ENCODE measurements around the gene RFXANK. TPM values are rescaled to one million over a fixed set of nuclear protein-coding genes. Genes with fewer than 3 reads are reported as not detected.

RFXANK gene, protein sequence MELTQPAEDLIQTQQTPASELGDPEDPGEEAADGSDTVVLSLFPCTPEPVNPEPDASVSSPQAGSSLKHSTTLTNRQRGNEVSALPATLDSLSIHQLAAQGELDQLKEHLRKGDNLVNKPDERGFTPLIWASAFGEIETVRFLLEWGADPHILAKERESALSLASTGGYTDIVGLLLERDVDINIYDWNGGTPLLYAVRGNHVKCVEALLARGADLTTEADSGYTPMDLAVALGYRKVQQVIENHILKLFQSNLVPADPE
- 73.2 and 82.3 TPM in 2 replicates for total RNA-seq

DNA sequence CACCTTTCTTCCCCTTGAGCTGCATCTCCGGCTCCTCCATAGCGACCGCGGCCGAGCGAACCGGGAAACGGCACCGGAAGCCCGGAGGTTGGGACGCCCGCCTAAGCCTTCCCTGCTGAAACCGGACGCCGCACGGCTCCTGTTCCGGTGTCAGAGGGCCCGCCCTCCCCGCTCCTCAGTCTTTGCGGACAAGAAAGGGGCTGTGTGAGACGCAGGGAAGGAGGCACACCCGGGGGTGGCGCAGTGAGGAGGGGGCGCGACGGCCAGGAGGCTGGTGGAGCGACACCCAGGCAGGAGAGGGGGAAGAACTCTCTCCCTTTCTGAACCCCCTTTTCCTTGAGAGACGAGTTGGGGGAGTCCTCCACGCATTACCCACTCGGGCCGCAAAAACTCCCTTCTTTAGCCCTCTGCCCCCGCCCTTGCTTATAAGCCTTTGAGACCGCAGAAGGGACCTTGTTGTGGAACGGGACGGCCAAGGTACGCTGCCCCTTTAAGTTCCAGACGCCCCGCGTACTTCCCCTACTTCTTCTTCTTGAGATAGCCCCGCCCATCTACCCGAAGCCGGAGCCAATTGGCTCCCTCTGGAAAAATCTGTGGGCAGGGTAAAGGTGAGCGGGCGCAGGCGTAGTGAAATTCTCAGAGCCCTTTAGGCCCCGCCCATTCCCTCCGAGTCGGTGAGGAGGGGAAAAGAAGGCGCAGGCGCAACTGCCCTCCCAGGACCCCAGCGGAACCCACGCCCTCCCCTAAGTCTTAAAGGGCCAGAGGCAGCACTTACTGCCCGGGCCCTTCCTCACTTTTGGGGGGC lies at the start of gene RFXANK, which contains the start of gene BORCS8:
Gene RFXANK (plus strand): TSS at position 181 of the 805 bp plus-strand sequence. CDS start 1,689 bp downstream, outside the sequence.
Gene BORCS8 (minus strand): TSS at position 75 of the 805 bp plus-strand sequence. CDS start 35 bp downstream, at position 40.

DNA sequence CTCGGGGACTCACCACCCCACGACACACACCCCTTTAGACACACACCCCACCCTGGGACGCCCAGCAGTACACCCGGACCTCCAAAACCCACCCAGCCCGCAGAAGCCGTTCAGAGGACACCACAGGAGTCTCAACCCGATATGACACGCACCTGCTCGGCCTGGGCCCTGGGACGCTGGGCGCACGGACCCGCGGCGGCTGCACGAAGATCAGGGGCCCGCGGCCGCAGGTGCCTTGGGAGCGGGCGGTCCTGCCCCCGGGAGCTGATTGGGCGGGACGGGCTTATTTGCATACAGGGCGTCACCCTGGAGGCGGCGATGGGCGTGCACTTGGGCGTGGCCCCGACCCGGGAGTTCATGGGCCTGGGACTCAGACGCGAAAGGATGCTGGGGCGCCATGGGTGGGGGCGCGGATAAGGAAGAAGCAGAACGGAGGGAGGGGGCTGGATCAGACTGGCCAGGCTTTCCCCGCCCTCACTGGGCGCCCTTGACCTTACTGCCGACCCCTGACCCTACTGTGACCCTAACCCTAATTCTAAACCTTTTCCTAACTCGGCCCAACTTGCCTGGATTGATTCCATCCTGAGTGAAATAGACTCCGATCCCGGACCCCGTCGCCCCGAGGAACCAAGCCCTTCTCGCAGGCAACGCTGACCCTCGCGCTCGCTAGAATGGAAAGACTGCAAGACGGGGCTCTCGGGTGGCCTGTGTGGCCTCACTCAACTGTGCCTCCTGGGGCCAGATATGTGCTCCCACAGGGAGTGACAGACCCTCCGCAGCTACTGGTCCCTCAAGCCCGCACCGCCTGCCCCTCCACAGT lies 21.8 kb upstream of the RFXANK start, which contains the start of gene MEF2B:
Gene MEF2B (minus strand): TSS at position 211 of the 820 bp plus-strand sequence. CDS start 19,528 bp downstream, outside the sequence.

DNA sequence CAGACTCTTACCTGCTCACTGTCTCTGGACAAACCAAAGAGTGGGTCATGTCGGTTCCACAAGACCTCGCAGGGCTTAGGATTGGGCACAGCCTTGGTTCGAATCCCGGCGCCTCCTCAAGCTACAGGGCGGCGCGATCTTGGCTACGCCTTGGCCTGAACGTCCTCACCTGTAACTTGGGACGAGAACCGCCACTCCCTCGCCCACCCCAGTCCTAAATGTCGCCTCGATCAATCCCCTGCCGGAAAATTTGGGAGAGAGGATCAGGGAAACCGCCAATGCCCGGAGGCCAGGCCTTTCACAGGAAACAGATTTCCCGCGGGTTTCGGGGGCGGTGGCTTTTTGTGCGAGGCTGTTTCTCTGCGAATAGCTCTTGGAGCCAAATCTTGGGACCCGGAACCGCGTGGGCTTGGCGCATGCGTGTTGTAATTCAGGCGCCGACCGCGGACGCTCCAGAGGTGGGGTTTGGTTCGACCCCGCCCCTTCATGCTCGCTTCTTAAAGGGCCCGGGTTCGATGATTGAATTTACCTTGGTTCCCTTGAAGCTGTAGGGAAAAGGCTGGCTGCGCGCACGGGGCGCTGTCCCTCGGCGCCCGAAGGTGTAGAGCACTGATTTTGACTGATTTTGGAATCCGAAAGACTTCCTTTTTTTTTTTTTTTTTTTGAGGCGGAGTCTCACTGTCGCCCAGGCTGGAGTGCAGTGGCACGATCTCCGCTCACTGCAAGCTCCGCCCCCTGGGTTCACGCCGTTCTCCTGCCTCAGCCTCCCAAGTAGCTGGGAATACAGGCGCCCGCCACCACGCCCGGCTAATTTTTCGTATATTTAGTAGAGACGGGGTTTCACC lies 11.2 kb downstream of the RFXANK start, which contains the start of gene NR2C2AP:
Gene NR2C2AP (minus strand): TSS at position 403 of the 845 bp plus-strand sequence. CDS start 354 bp downstream, at position 49.

DNA sequence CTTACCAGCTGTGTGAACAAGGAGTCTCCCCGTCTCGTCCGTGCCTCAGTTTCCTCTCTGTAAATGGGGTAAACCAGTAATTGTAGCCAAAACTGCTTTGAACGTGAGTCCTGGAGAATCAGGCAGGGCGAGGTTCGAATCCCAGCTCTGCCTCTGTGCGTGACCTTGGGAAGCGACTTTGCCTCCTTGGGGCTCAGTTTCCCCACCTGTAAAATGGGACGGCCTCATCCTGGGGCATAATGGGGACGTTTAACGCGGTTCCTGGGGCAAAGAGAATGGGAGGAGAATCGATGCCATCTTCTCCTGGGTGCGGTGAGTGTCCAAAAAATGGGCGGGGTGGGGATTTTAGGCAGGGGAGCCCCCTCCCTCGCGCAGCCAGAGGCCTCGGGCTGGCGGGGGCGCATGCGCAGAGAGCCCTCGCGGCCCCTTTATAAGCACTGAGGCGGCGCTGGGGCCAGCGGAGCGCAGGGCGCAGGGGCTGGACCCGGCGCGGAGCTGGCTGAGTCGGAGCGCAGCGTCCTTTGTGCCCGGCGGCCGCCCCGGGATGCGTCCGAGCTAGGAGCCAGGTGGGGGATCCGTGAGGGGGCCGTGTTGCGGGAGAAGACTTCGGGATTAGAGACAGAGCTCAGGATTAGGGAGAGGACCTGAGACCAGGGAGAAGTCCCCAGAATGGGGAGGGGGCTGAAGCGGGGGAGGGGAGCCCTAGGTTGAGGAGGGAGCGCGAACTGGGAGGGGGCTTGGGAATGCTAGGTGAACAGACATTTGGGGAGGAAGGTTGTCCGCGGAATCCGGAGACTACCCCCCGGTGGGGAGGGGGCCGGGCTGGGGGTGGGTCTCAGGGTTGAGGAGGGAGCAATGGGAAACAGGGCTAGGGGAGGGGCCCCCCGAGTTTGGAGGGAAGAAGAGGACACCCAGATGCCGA lies 19.7 kb downstream of the RFXANK start, which contains the start of gene NCAN:
Gene NCAN (plus strand): TSS at position 460 of the 922 bp plus-strand sequence. CDS start 4,996 bp downstream, outside the sequence.

Other genes starting within 250 kb of the RFXANK start
- 13.4 and 19.0 TPM in 2 replicates for gene SUGP2, start 158.7 kb upstream of the RFXANK start, total RNA-seq
- 40.5 and 41.9 TPM in 2 replicates for gene ARMC6, start 158.7 kb upstream of the RFXANK start, total RNA-seq
- 4.0 and 4.9 TPM in 2 replicates for gene SLC25A42, start 128.3 kb upstream of the RFXANK start, total RNA-seq
- 36.8 and 41.5 TPM in 2 replicates for gene TMEM161A, start 53.8 kb upstream of the RFXANK start, total RNA-seq
- 0.93 TPM in 1 of 2 replicates, not detected in the other for gene MEF2B, start 22.0 kb upstream of the RFXANK start, total RNA-seq
- gene BORCS8, start 106 bp upstream of the RFXANK start, total RNA-seq, result 13.3 and 26.2 TPM in 2 replicates
- gene NR2C2AP, start 11.2 kb downstream of the RFXANK start, total RNA-seq, result 16.4 and 20.8 TPM in 2 replicates
- not detected in 2 replicates for gene NCAN, start 19.7 kb downstream of the RFXANK start, total RNA-seq
- not detected in 2 replicates for gene TM6SF2, start 81.0 kb downstream of the RFXANK start, total RNA-seq
- gene SUGP1, start 128.3 kb downstream of the RFXANK start, total RNA-seq, result 17.6 and 28.6 TPM in 2 replicates
- 14.2 and 19.0 TPM in 2 replicates for gene MAU2, start 128.6 kb downstream of the RFXANK start, total RNA-seq
- gene GATAD2A, start 213.4 kb downstream of the RFXANK start, total RNA-seq, result 64.3 and 72.6 TPM in 2 replicates

All from airway epithelial cell (primary cell).